ENCODE measurements around the gene EYA3. TPM values are rescaled to one million over a fixed set of nuclear protein-coding genes. Genes with fewer than 3 reads are reported as not detected.
A peak's percentile ranks its signal among the peaks of the same experiment; 100 is the strongest.

The EYA3 gene
- total RNA-seq, 1 donor from 2014 or later, result 20.7 TPM

DNA sequence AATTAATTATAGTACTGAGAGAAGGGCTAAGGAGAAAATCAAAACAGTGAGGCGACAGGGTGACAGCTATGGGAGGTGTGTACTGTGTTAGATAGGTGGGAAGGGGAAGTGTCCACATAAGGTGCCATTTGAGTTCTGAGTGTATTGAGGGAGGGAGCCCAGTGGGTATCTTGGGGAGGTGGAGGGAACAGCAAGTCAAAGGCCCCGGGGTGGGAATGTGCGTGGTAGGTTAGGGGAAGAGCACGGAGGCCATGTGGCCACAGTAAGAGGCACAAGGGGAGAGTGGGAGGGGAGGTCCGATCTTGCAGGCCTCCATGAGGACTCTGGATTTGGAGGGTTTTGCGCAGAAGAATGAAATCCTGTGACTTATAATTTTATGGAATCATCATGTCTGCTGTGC is 131.6 kb downstream of the EYA3 start:
- no peak overlapping the region for H3K27ac Mint-ChIP-seq (ENCODE audit: unreplicated experiment)
- H3K36me3 Mint-ChIP-seq (ENCODE audit: low read depth, unreplicated experiment), result peaks cover 3% of the 10 kb centered on the region
- H3K27me3 Mint-ChIP-seq (ENCODE audit: unreplicated experiment), result peaks cover 4% of the 10 kb centered on the region
- H3K9me3 Mint-ChIP-seq (ENCODE audit: unreplicated experiment), result no peaks in the 10 kb centered on the region
- DNase-seq (ENCODE audit: low spot score), result no peak
- peaks cover 10% of the 10 kb centered on the region for H3K4me1 Mint-ChIP-seq (ENCODE audit: unreplicated experiment)
- TF ChIP-seq, protein P1, sequence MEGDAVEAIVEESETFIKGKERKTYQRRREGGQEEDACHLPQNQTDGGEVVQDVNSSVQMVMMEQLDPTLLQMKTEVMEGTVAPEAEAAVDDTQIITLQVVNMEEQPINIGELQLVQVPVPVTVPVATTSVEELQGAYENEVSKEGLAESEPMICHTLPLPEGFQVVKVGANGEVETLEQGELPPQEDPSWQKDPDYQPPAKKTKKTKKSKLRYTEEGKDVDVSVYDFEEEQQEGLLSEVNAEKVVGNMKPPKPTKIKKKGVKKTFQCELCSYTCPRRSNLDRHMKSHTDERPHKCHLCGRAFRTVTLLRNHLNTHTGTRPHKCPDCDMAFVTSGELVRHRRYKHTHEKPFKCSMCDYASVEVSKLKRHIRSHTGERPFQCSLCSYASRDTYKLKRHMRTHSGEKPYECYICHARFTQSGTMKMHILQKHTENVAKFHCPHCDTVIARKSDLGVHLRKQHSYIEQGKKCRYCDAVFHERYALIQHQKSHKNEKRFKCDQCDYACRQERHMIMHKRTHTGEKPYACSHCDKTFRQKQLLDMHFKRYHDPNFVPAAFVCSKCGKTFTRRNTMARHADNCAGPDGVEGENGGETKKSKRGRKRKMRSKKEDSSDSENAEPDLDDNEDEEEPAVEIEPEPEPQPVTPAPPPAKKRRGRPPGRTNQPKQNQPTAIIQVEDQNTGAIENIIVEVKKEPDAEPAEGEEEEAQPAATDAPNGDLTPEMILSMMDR (IDR thresholded peaks at IDR 0.05; ENCODE audit: unreplicated experiment), result no peak
- H3K4me3 Mint-ChIP-seq (ENCODE audit: unreplicated experiment), result no peak overlapping the region

DNA sequence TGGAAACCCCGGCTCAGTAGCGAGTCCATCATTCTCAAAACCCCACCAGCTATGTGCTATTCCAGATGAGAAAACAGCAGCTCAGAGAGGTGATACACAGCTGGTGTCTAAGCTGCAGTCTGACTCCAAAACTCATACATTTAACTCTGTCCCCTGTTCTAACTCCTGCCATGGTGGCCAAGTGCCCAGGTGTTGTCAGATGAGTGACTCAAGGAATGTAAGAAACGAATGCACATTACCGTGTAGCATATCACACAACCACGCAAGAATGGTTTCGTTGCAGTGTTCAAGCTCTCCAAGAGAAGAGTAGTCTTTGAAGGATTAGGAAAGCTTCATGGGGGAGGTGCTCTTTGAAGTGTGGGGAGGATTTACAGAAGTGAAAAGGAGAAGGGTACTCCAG is 133.3 kb downstream of the EYA3 start:
- TF ChIP-seq, protein P1 (IDR thresholded peaks at IDR 0.05; ENCODE audit: unreplicated experiment), result no peak
- Mint-ChIP-seq H3K27me3 (ENCODE audit: unreplicated experiment) (peaks cover 4% of the 10 kb centered on the region), H3K4me1 (ENCODE audit: unreplicated experiment) (peaks cover 6% of the 10 kb centered on the region), H3K27ac (ENCODE audit: unreplicated experiment) (peak overlapping the region; percentile 24), H3K4me3 (ENCODE audit: unreplicated experiment) (no peak overlapping the region), H3K36me3 (ENCODE audit: low read depth, unreplicated experiment) (peaks cover 3% of the 10 kb centered on the region), H3K9me3 (ENCODE audit: unreplicated experiment) (no peaks in the 10 kb centered on the region)
- DNase-seq (ENCODE audit: low spot score), result no peak

DNA sequence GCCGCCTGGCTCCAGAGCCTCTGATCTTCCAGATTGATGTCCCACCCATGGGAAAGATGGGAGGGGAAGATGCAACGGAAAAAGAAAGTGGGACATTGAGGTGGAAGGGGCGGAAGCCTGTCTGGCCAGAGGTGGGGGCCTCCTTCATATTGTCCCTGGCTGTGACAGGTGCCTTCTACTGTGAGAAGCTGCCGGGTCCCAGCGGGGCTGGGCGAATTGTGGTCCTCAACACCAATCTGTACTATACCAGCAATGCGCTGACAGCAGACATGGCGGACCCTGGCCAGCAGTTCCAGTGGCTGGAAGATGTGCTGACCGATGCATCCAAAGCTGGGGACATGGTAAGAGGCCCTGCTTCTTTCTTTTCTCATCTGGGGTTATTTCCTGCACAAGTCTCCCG is 134.2 kb downstream of the EYA3 start:
- no peak for DNase-seq (ENCODE audit: low spot score)
- peaks cover 3% of the 10 kb centered on the region for H3K4me1 Mint-ChIP-seq (ENCODE audit: unreplicated experiment)
- H3K36me3 Mint-ChIP-seq (ENCODE audit: low read depth, unreplicated experiment), result peaks cover 3% of the 10 kb centered on the region
- no peaks in the 10 kb centered on the region for H3K9me3 Mint-ChIP-seq (ENCODE audit: unreplicated experiment)
- H3K27ac Mint-ChIP-seq (ENCODE audit: unreplicated experiment), result no peak overlapping the region
- no peak overlapping the region for H3K4me3 Mint-ChIP-seq (ENCODE audit: unreplicated experiment)
- TF ChIP-seq, protein P1 (IDR thresholded peaks at IDR 0.05; ENCODE audit: unreplicated experiment), result no peak
- H3K27me3 Mint-ChIP-seq (ENCODE audit: unreplicated experiment), result peaks cover 4% of the 10 kb centered on the region

DNA sequence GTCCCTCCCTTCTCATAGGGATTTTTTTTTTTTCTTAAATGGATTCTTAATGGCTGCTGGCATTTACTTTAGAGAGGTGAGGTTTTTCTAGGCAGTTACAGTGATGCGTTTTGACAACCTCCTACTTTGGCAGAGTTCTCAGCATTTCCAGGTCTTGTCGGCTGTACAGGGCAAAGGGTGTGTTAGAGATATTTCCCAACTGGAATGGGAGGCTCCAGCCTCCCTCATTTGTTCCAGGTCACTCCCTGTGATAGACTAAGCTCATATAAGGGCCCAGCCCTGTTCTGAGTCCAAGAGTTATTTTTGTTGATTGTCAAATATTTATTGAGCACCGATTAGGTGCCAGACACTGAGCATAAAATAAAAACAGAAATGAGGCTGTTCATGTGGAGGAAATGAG is 136.3 kb downstream of the EYA3 start:
- Mint-ChIP-seq H3K27ac (ENCODE audit: unreplicated experiment) (no peak overlapping the region), H3K36me3 (ENCODE audit: low read depth, unreplicated experiment) (peaks cover 3% of the 10 kb centered on the region), H3K4me3 (ENCODE audit: unreplicated experiment) (no peak overlapping the region), H3K9me3 (ENCODE audit: unreplicated experiment) (no peaks in the 10 kb centered on the region), H3K27me3 (ENCODE audit: unreplicated experiment) (peaks cover 2% of the 10 kb centered on the region), H3K4me1 (ENCODE audit: unreplicated experiment) (no peaks in the 10 kb centered on the region)
- TF ChIP-seq, protein P1 (IDR thresholded peaks at IDR 0.05; ENCODE audit: unreplicated experiment), result no peak
- DNase-seq (ENCODE audit: low spot score), result no peak

DNA sequence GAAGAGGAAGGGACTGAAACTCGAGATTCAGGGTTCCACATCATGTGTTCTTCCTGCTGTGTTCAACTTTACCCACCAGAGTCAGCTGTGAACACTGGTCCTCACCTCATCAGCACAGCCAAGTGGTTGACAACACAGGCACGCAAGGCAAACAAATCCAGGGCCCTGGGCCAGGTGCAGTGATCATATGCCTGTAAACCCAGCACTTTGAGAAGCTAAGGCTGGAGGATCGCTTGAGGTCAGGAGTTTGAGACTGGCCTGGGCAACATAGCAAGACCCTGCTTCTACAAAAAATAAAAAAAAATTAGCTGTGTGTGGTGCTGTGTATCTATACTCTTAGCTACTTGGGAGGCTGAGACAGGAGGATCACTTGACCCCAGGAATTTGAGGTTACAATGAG is 137.0 kb downstream of the EYA3 start:
- Mint-ChIP-seq H3K27ac (ENCODE audit: unreplicated experiment) (no peak overlapping the region), H3K27me3 (ENCODE audit: unreplicated experiment) (no peaks in the 10 kb centered on the region), H3K4me3 (ENCODE audit: unreplicated experiment) (no peak overlapping the region), H3K36me3 (ENCODE audit: low read depth, unreplicated experiment) (peaks cover 3% of the 10 kb centered on the region), H3K9me3 (ENCODE audit: unreplicated experiment) (no peaks in the 10 kb centered on the region), H3K4me1 (ENCODE audit: unreplicated experiment) (no peaks in the 10 kb centered on the region)
- TF ChIP-seq, protein P1 (IDR thresholded peaks at IDR 0.05; ENCODE audit: unreplicated experiment), result no peak
- no peak for DNase-seq (ENCODE audit: low spot score)

Data from endothelial cell (in vitro differentiated cells).